SH-SY5Y (cell line): ENCODE measurements around the gene ADGRB2.

Source experiments
- GATA2 ChIP-seq: IDR thresholded peaks from 2 replicates; pipeline ENCODE4 v1.6.1; 2011; ENCODE audit warnings: mild to moderate bottlenecking, low read depth, low read length
- GATA3 ChIP-seq: IDR thresholded peaks from 2 replicates; pipeline ENCODE4 v1.6.1; 2011; ENCODE audit warnings: low read depth, mild to moderate bottlenecking, low read length, moderate library complexity

DNA sequence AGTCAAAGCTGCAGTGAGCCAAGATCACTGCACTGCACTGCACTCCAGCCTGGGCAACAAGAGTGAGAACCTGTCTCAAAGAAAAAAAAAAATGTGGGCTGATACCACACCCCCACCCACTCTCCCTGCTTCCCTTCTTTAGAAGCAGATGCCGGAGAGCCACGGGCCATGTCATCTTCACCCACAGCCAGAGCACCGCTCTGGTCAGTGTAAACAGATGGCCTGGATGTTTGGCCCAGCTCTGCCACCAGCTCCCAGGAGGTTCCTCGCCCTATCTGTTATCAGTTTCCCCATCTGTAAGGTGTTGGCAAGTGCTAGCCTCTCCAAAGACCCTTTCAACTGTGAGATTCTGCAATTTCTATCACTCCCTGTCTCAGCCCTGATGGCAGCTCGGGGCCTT, 11.9 kb upstream of the ADGRB2 start:
- peak; percentile 76 for TF ChIP-seq GATA3
- peak; percentile 95 for TF ChIP-seq GATA2
